Glutamatergic neuron (in vitro differentiated cells): ENCODE measurements around the gene ALCAM. TPM values are rescaled to one million over a fixed set of nuclear protein-coding genes. Genes with fewer than 3 reads are reported as not detected.
"Not testable (repeated sequence)": the region's sequence is repeated elsewhere in the genome, so short reads cannot be mapped to it uniquely, and the experiment has no call there.

Source experiments
- DNase-seq: peaks from one replicate; pipeline ENCODE4 v3.0.0; 2022
- H3K27ac Mint-ChIP-seq: one replicate; pipeline ENCODE4 v1.8.0; 2020; ENCODE audit warnings: mild to moderate bottlenecking, mixed read lengths, inconsistent platforms; ENCODE audit not compliant: unreplicated experiment
- H3K27me3 Mint-ChIP-seq: one replicate; pipeline ENCODE4 v1.8.0; 2020; ENCODE audit warnings: mild to moderate bottlenecking, moderate library complexity, mixed read lengths, inconsistent platforms; ENCODE audit not compliant: unreplicated experiment
- H3K36me3 Mint-ChIP-seq: one replicate; pipeline ENCODE4 v1.8.0; 2020; ENCODE audit warnings: mild to moderate bottlenecking, mixed read lengths, inconsistent platforms; ENCODE audit not compliant: unreplicated experiment
- H3K4me1 Mint-ChIP-seq: one replicate; pipeline ENCODE4 v1.8.0; 2020; ENCODE audit warnings: mild to moderate bottlenecking, low read depth, mixed read lengths, inconsistent platforms; ENCODE audit not compliant: unreplicated experiment
- H3K4me3 Mint-ChIP-seq: one replicate; pipeline ENCODE4 v1.8.0; 2020; ENCODE audit warnings: mild to moderate bottlenecking, mixed read lengths, inconsistent platforms; ENCODE audit not compliant: unreplicated experiment
- H3K9me3 Mint-ChIP-seq: one replicate; pipeline ENCODE4 v1.8.0; 2020; ENCODE audit warnings: mild to moderate bottlenecking, moderate library complexity, mixed read lengths, inconsistent platforms; ENCODE audit not compliant: unreplicated experiment
- CTCF ChIP-seq: fragments of 200-600 bp; sonication (generic); IDR thresholded peaks from one replicate; pipeline ENCODE4 v1.5.0; 2021; ENCODE audit not compliant: partially characterized antibody, unreplicated experiment
- total RNA-seq: library from RNA; stranded (reverse); fragmentation: NEBNext Ultra II Directional; extraction: Animal tissue kit (Norgen Biotek cat#: 25700); gene quantifications from one replicate; pipeline ENCODE4 v1.2.1, GENCODE V29; 2021; ENCODE audit not compliant: unreplicated experiment

The ALCAM gene
- total RNA-seq, 1 donor from 2014 or later: 115 TPM

GRCh38 chr3:105603516-105603915 lies 236.8 kb downstream of the ALCAM start:
- not testable (repeated sequence) for H3K36me3 Mint-ChIP-seq, H3K27ac Mint-ChIP-seq, H3K9me3 Mint-ChIP-seq, H3K27me3 Mint-ChIP-seq, H3K4me3 Mint-ChIP-seq, DNase-seq, H3K4me1 Mint-ChIP-seq

- Mint-ChIP-seq H3K27ac (no peak overlapping the region), H3K27me3 (peaks cover 7% of the 10 kb centered on the region), H3K4me1 (no peaks in the 10 kb centered on the region), H3K9me3 (peaks cover 2% of the 10 kb centered on the region), H3K36me3 (peaks cover 6% of the 10 kb centered on the region), H3K4me3 (no peak overlapping the region)
- no peak for TF ChIP-seq CTCF
- DNase-seq: no peak
Measured at GRCh38 chr3:105606016-105606415, 239.3 kb downstream of the ALCAM start.

- no peak for TF ChIP-seq CTCF
- no peaks in the 10 kb centered on the region for H3K4me1 Mint-ChIP-seq
- H3K27ac Mint-ChIP-seq: no peak overlapping the region
- H3K36me3 Mint-ChIP-seq: no peaks in the 10 kb centered on the region
- H3K27me3 Mint-ChIP-seq: peaks cover 7% of the 10 kb centered on the region
- H3K4me3 Mint-ChIP-seq: no peak overlapping the region
- DNase-seq: no peak
- peaks cover 2% of the 10 kb centered on the region for H3K9me3 Mint-ChIP-seq
Measured at GRCh38 chr3:105608623-105609022, 241.9 kb downstream of the ALCAM start.

DNA sequence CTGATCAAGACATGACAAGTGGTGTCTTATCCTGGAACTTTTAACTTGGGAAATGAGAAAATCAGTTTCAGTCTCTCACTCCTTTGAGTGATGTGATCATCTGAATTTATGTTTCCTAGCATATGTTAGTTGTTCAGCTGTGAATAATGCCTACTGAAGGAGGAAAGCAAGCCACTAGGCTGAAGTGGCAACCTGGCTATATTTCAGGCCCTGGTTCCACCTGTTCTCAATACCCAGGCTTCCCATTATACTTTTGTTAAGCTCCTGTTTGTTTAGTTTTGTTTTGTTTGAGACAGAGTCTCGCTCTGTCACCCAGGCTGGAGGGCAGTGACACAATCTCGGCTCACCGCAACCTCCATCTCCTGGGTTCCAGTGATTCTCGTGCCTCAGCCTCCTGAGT lies 243.8 kb downstream of the ALCAM start:
- Mint-ChIP-seq H3K4me3 (no peak overlapping the region), H3K36me3 (no peaks in the 10 kb centered on the region), H3K27me3 (peaks cover 7% of the 10 kb centered on the region), H3K9me3 (peaks cover 2% of the 10 kb centered on the region), H3K27ac (no peak overlapping the region), H3K4me1 (no peaks in the 10 kb centered on the region)
- TF ChIP-seq CTCF: no peak
- DNase-seq: no peak

DNA sequence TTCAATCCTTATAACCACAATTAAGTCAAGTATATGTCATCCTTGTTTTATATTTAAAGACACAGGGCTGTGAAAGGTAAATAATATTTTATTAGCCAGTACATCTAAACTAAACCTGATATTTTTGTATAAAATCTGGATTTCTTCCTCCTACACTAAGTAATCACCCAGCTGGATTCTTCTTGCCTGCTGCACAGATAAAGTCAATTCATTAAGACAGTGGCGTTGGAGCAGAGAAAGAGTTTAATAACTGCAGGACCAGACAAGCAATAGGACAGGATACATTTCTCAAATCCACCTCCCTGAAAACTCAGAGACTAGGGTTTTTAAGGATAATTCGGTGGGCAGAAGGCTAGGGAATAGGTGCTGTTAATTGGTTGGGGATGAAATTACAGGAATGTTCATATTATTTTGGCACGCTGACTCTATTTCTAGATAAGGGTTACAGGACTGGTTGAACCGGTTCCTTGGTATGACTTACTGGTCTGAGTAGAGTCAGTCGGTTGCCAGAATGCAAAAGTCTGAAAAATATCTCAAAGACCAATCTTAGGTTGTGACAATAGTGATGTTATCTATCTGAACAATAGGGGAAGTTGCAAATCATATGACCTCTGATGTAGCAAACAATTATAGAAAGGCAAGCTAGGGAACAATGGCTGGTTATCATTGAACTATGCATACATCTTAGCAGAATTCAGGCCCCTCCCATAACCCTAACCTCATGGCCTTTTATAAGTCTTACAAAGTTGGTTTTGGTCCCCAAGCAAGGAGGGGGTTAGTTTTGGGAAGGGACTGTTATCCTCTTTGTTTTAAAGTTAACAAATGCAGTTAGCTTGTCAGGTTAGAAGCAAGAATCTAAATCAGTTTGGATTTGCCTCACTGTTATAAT lies 244.8 kb downstream of the ALCAM start:
- H3K36me3 Mint-ChIP-seq: no peaks in the 10 kb centered on the region
- peaks cover 7% of the 10 kb centered on the region for H3K27me3 Mint-ChIP-seq
- peaks cover 5% of the 10 kb centered on the region for H3K4me1 Mint-ChIP-seq
- DNase-seq: no peak
- H3K9me3 Mint-ChIP-seq: peaks cover 2% of the 10 kb centered on the region
- no peak for TF ChIP-seq CTCF
- H3K4me3 Mint-ChIP-seq: no peak overlapping the region
- no peak overlapping the region for H3K27ac Mint-ChIP-seq
